Right atrium auricular region (tissue), 2 donors: ENCODE measurements around the gene SMC3. TPM values are rescaled to one million over a fixed set of nuclear protein-coding genes. Genes with fewer than 3 reads are reported as not detected.
A peak's percentile ranks its signal among the peaks of the same experiment; 100 is the strongest.

Experiments used
- DNase-seq: peaks from one replicate; pipeline ENCODE4 v3.0.0-alpha.2; 2019; ENCODE audit warnings: low spot score
- H3K27ac ChIP-seq, 2 donors: fragments of 200-600 bp; sonication (generic); 1 replicate in 1 of 2; 2 replicates in 1 of 2; pipeline ENCODE4 v1.5.1; 2016 to 2019
- H3K27me3 ChIP-seq, 2 donors: fragments of 200-600 bp; sonication (generic); one replicate each; pipeline versions ENCODE4 v1.5.1 to v1.6.0; 2017 to 2019
- H3K36me3 ChIP-seq: fragments of 200-600 bp; sonication (generic); one replicate; pipeline ENCODE4 v1.5.1; 2016
- H3K4me1 ChIP-seq, 2 donors: fragments of 200-600 bp; sonication (generic); one replicate each; pipeline versions ENCODE4 v1.5.1 to v1.6.0; 2017 to 2019
- H3K4me3 ChIP-seq, 2 donors: fragments of 200-600 bp; sonication (generic); 1 replicate in 1 of 2; 2 replicates in 1 of 2; pipeline ENCODE4 v1.5.1; 2017 to 2019; ENCODE audit warnings: mild to moderate bottlenecking in 1 of 2, moderate library complexity in 1 of 2
- H3K9me3 ChIP-seq, 2 donors: fragments of 200-600 bp; sonication (generic); one replicate each; pipeline ENCODE4 v1.5.1; 2019
- total RNA-seq, 2 donors: library from RNA; depleted of rRNA; stranded (reverse); fragments of >200 nt; gene quantifications; one replicate each; pipeline ENCODE4 v1.1.0, GENCODE V29; 2016
- TF ChIP-seq, protein P1 (sequence below), 2 donors: fragments of 200-600 bp; sonication (generic); IDR thresholded peaks; one replicate each; pipeline ENCODE4 v1.5.1; 2019; ENCODE audit warnings: antibody characterized with exemption in 2 of 2

SMC3 gene
- total RNA-seq, 2 donors from 2014 or later = 18.1 to 18.3 TPM

DNA sequence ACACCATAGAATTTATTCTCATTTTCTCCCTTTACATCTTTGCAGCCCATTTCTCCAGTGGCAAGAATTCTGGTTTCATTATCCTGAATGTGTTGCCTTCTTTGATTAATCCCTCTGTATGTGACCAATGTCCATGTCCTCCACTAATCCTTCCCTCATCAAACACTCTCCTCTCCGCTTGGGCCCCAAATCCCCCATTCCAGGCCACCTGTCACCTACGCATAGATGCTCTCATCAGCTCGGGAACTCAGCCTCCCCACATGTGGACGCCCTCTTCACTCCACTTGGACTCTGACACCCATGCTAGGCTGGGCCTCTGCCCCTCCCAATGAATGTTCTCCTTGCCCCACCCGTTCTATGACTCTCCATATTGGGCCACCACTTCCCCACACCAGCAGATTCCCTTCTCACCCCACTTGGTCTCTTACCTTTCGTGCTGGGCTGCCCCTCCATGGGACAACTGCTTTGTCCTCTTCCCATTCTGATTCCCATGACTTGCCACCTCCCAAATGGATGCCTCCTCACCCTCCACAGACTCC lies 57.9 kb downstream of the SMC3 start:
- no peaks in the 10 kb centered on the region for H3K36me3 ChIP-seq
- no peaks in the 10 kb centered on the region for H3K27me3 ChIP-seq
- no peak overlapping the region for H3K4me3 ChIP-seq
- DNase-seq = no peak
- H3K4me1 ChIP-seq = peaks cover 0 to 9% of the 10 kb centered on the region in 2 donors
- no peaks in the 10 kb centered on the region for H3K9me3 ChIP-seq
- H3K27ac ChIP-seq = no peak overlapping the region
- TF ChIP-seq, protein P1, sequence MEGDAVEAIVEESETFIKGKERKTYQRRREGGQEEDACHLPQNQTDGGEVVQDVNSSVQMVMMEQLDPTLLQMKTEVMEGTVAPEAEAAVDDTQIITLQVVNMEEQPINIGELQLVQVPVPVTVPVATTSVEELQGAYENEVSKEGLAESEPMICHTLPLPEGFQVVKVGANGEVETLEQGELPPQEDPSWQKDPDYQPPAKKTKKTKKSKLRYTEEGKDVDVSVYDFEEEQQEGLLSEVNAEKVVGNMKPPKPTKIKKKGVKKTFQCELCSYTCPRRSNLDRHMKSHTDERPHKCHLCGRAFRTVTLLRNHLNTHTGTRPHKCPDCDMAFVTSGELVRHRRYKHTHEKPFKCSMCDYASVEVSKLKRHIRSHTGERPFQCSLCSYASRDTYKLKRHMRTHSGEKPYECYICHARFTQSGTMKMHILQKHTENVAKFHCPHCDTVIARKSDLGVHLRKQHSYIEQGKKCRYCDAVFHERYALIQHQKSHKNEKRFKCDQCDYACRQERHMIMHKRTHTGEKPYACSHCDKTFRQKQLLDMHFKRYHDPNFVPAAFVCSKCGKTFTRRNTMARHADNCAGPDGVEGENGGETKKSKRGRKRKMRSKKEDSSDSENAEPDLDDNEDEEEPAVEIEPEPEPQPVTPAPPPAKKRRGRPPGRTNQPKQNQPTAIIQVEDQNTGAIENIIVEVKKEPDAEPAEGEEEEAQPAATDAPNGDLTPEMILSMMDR (IDR thresholded peaks at IDR 0.05) = no peak

- H3K9me3 ChIP-seq = no peaks in the 10 kb centered on the region
- no peak overlapping the region for H3K4me3 ChIP-seq
- TF ChIP-seq, protein P1 (IDR thresholded peaks at IDR 0.05) = no peak
- peaks cover 0 to 9% of the 10 kb centered on the region in 2 donors for H3K4me1 ChIP-seq
- H3K27ac ChIP-seq = no peak overlapping the region
- H3K36me3 ChIP-seq = no peaks in the 10 kb centered on the region
- H3K27me3 ChIP-seq = no peaks in the 10 kb centered on the region
- DNase-seq = no peak
These were observed 58.7 kb downstream of the SMC3 start for GRCh38 chr10:110625951-110626855.

DNA sequence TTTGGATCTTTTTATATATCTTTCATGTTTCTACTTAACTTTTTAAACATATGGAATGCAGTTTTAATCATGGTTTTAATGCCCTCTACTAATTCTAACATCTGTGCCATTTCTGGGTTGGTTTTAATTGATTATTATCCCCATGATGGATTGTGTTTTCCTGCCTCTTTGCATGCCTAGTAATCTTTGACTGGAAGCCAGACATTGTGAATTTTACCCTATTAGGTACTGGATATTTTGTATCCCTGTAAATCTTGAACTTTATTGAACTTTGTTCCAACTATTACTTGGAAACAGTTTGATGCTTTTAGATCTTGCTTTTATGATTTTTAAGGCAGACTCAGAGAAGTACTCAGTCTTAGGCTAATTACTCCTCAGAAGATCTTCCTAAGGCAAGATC lies 60.7 kb downstream of the SMC3 start:
- Histone ChIP-seq H3K27ac (no peak overlapping the region), H3K27me3 (no peaks in the 10 kb centered on the region), H3K4me1 (peaks cover 0 to 9% of the 10 kb centered on the region in 2 donors), H3K36me3 (no peaks in the 10 kb centered on the region), H3K4me3 (no peak overlapping the region), H3K9me3 (no peaks in the 10 kb centered on the region)
- no peak for DNase-seq
- TF ChIP-seq, protein P1 (IDR thresholded peaks at IDR 0.05) = no peak

DNA sequence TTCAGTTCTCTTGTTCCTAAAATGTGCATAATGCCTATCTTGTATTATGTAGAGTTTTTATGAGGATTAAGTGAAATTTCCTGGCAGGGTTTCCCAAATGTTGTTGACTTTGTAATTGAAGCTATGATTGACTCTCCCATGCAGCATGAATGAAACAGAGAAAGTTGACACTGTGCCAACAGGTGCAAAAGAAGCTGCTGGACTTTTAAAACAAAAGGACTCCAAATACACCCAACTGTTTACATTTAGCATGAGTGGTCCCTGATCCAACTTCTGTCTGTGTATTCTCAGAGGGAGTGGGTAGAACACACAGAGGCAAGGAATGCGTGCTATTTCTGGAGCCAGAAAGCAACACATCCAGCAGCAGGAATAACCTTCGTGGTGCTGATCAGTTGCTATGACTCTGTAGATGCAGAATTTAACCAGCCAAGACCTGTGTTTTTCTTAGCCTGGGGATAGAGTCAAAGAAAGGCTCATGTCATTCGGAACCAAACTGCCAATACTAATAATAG lies 62.2 kb downstream of the SMC3 start:
- H3K27ac ChIP-seq = peak overlapping the region; percentile 68 to 81
- TF ChIP-seq, protein P1 (IDR thresholded peaks at IDR 0.05) = no peak
- H3K27me3 ChIP-seq = no peaks in the 10 kb centered on the region
- DNase-seq = no peak
- peaks cover 0 to 9% of the 10 kb centered on the region in 2 donors for H3K4me1 ChIP-seq
- no peak overlapping the region for H3K4me3 ChIP-seq
- H3K36me3 ChIP-seq = no peaks in the 10 kb centered on the region
- H3K9me3 ChIP-seq = no peaks in the 10 kb centered on the region

GRCh38 chr10:110631934-110632333 lies 64.4 kb downstream of the SMC3 start:
- TF ChIP-seq, protein P1 (IDR thresholded peaks at IDR 0.05) = no peak
- no peak for DNase-seq
- H3K4me1 ChIP-seq = peaks cover 0 to 22% of the 10 kb centered on the region in 2 donors
- H3K9me3 ChIP-seq = no peaks in the 10 kb centered on the region
- no peaks in the 10 kb centered on the region for H3K36me3 ChIP-seq
- H3K27ac ChIP-seq = peak overlapping the region in 1 of 2 donors; percentile 81
- no peaks in the 10 kb centered on the region for H3K27me3 ChIP-seq
- H3K4me3 ChIP-seq = no peak overlapping the region
